OCI-LY7 (cell line): Measurements from ENCODE around the gene NFYC. TPM values are rescaled to one million over a fixed set of nuclear protein-coding genes. Genes with fewer than 3 reads are reported as not detected.

Experiments used
- BruUV-seq: library from RNA; stranded (reverse); fragments of 400-500 nt; replicated peaks from 2 replicates; lab custom pipeline; 2021; lab: Mats Ljungman, UMichigan
- CTCF ChIA-PET: fragments of 300-600 bp; sonication (Branson Sonifier 250); formaldehyde crosslinking; loops from one replicate; lab custom pipeline; 2022; ENCODE audit warnings: antibody characterized with exemption; ENCODE audit not compliant: unreplicated experiment; lab: Charles Lee
- POLR2A ChIA-PET: fragments of 300-600 bp; sonication (Branson Sonifier 250); formaldehyde crosslinking; loops from one replicate; lab custom pipeline; 2022; ENCODE audit warnings: antibody characterized with exemption; lab: Charles Lee
- DNase-seq: peaks from one replicate; pipeline ENCODE4 v3.0.0-alpha.2; 2015; ENCODE audit warnings: low spot score
- H2AFZ ChIP-seq: fragments of 200-600 bp; sonication (generic), shearing (Covaris generic); 2 replicates; pipeline ENCODE4 v1.6.1; 2014; ENCODE audit warnings: mild to moderate bottlenecking, antibody characterized with exemption, low read length, moderate library complexity
- H3K27ac ChIP-seq: fragments of 200-600 bp; sonication (generic); 2 replicates; pipeline ENCODE4 v1.5.1; 2014; ENCODE audit warnings: mixed run types, low read depth, mild to moderate bottlenecking, moderate library complexity, low read length, inconsistent platforms; ENCODE audit not compliant: poor library complexity, severe bottlenecking
- H3K36me3 ChIP-seq: fragments of 200-600 bp; sonication (generic); 2 replicates; pipeline ENCODE4 v1.6.1; 2014; ENCODE audit warnings: mild to moderate bottlenecking, antibody characterized with exemption, low read length, moderate library complexity, mixed read lengths; ENCODE audit not compliant: insufficient read depth
- H3K4me1 ChIP-seq: fragments of 200-600 bp; sonication (generic); 2 replicates; pipeline ENCODE4 v1.5.1; 2014; ENCODE audit warnings: mild to moderate bottlenecking, low read length; ENCODE audit not compliant: insufficient read depth, poor library complexity, severe bottlenecking
- H3K4me2 ChIP-seq: fragments of 200-600 bp; sonication (generic); 2 replicates; pipeline ENCODE4 v1.6.1; 2014; ENCODE audit warnings: mild to moderate bottlenecking, low read length
- H3K4me3 ChIP-seq: fragments of 200-600 bp; sonication (generic); 2 replicates; pipeline ENCODE4 v1.5.1; 2014; ENCODE audit warnings: mild to moderate bottlenecking, low read depth, low read length; ENCODE audit not compliant: poor library complexity, severe bottlenecking
- H3K79me2 ChIP-seq: fragments of 200-600 bp; sonication (generic); 2 replicates; pipeline ENCODE4 v1.6.1; 2016; ENCODE audit warnings: low read depth, mild to moderate bottlenecking, low read length, moderate library complexity, mixed read lengths; ENCODE audit not compliant: insufficient read depth
- H3K9me2 ChIP-seq: fragments of 200-600 bp; sonication (generic); 2 replicates; pipeline ENCODE4 v1.6.1; 2016; ENCODE audit warnings: mild to moderate bottlenecking, low read length, mixed read lengths; ENCODE audit not compliant: insufficient read depth
- H3K9me3 ChIP-seq: fragments of 200-600 bp; sonication (generic); 2 replicates; pipeline ENCODE4 v1.6.1; 2014; ENCODE audit warnings: mild to moderate bottlenecking, mixed run types, low read length, mixed read lengths
- H4K20me1 ChIP-seq: fragments of 200-600 bp; sonication (generic); 2 replicates; pipeline ENCODE4 v1.6.1; 2014; ENCODE audit warnings: mild to moderate bottlenecking, antibody characterized with exemption, low read length, moderate library complexity, mixed read lengths; ENCODE audit not compliant: insufficient read depth
- CTCF ChIP-seq: fragments of 200-600 bp; sonication (generic); conservative IDR thresholded peaks from 2 replicates; pipeline ENCODE4 v1.5.1; 2014; ENCODE audit warnings: mild to moderate bottlenecking, antibody characterized with exemption, low read length, moderate library complexity, mixed read lengths
- EZH2phosphoT487 ChIP-seq: fragments of 200-600 bp; sonication (generic); IDR thresholded peaks from 2 replicates; pipeline ENCODE4 v1.6.1; 2018; ENCODE audit warnings: low read depth, borderline replicate concordance, mild to moderate bottlenecking, mixed run types, antibody characterized with exemption, low read length, moderate library complexity, mixed read lengths
- intact Hi-C: fragments of 100-400 bp; cut with micrococcal nuclease; formaldehyde crosslinking; loops from one replicate; pipeline ENCODE4 v1.10.0; 2022; ENCODE audit not compliant: unreplicated experiment
- total RNA-seq, 2 experiments: library from RNA; depleted of rRNA in 1 of 2; stranded (reverse); fragments of >200 nt in 1 of 2; shearing (Covaris generic) in 1 of 2; gene quantifications; 2 replicates each; pipeline ENCODE4 v1.2.3, GENCODE V29; 2014 to 2022

Gene NFYC
- total RNA-seq, 2 experiments from 2014 or later: 39.1 to 71.0 TPM

GRCh38 chr1:40676501-40676900 lies 15.0 kb upstream of the NFYC start:
- BruUV-seq: no TSS peak
- Histone ChIP-seq H3K36me3 (no peaks in the 10 kb centered on the region), H3K4me3 (no peak overlapping the region), H3K9me3 (no peaks in the 10 kb centered on the region), H4K20me1 (no peaks in the 10 kb centered on the region), H3K4me1 (no peaks in the 10 kb centered on the region), H3K4me2 (no peak overlapping the region), H3K27ac (no peak overlapping the region), H2AFZ (no peak overlapping the region), H3K79me2 (no peaks in the 10 kb centered on the region), H3K9me2 (no peaks in the 10 kb centered on the region)
- no peak for DNase-seq
- TF ChIP-seq CTCF (no peak), EZH2phosphoT487 (no peak)
- POLR2A ChIA-PET: interaction anchor here (0.6 kb wide), 1 partner anchor 53 kb away, joined by 3 read pairs; no protein-coding TSS in a partner anchor
- CTCF ChIA-PET: no interaction called here
- intact Hi-C loops: no loop called here

GRCh38 chr1:40679165-40679953 lies 12.1 kb upstream of the NFYC start:
- H3K4me3 ChIP-seq: no peak overlapping the region
- no peaks in the 10 kb centered on the region for H3K79me2 ChIP-seq
- BruUV-seq: no TSS peak
- H3K4me2 ChIP-seq: no peak overlapping the region
- no peak for DNase-seq
- POLR2A ChIA-PET: interaction anchor here (0.6 to 3.2 kb wide), 3 partner anchors 8 to 16 kb away, joined by 3 to 11 read pairs (median 7); partner anchors contain the start of gene NFYC
- H3K4me1 ChIP-seq: no peaks in the 10 kb centered on the region
- no peak overlapping the region for H3K27ac ChIP-seq
- no peaks in the 10 kb centered on the region for H3K9me3 ChIP-seq
- no peaks in the 10 kb centered on the region for H3K9me2 ChIP-seq
- intact Hi-C loops: no loop called here
- H4K20me1 ChIP-seq: no peaks in the 10 kb centered on the region
- H2AFZ ChIP-seq: no peak overlapping the region
- CTCF ChIA-PET: no interaction called here
- H3K36me3 ChIP-seq: no peaks in the 10 kb centered on the region
- no peak for TF ChIP-seq EZH2phosphoT487
- TF ChIP-seq CTCF: no peak

DNA sequence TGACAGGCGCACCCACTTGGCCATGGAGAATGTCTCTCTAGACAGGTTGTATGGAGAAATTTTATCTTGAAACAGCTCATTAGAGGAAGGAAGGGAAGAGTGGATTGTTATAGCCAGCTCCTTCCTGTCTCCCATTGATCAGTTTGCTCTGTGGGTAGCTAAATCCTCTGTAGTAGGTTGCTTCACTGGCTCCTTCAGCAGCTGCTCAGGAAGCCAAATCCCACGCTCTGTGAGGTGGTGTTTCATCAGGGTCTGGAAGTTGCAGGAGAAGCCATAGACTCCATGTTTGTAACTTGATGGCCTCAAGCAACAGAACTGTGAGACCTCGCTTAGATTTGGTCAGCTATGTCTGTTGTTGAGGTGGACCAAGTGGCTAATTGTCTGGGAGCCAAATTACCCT lies 6.8 kb upstream of the NFYC start:
- no peak overlapping the region for H3K27ac ChIP-seq
- no peak for TF ChIP-seq EZH2phosphoT487
- TF ChIP-seq CTCF: no peak
- POLR2A ChIA-PET: interaction anchor here (1.2 kb wide), 1 partner anchor 19 kb away, joined by 5 read pairs; the partner anchor contains the start of gene RIMS3
- no TSS peak for BruUV-seq
- peaks cover 1% of the 10 kb centered on the region for H3K4me1 ChIP-seq
- H4K20me1 ChIP-seq: no peaks in the 10 kb centered on the region
- no peak overlapping the region for H2AFZ ChIP-seq
- H3K9me3 ChIP-seq: no peaks in the 10 kb centered on the region
- intact Hi-C loops: no loop called here
- H3K36me3 ChIP-seq: peaks cover 29% of the 10 kb centered on the region
- CTCF ChIA-PET: no interaction called here
- no peak for DNase-seq
- H3K4me2 ChIP-seq: no peak overlapping the region
- H3K9me2 ChIP-seq: no peaks in the 10 kb centered on the region
- no peak overlapping the region for H3K4me3 ChIP-seq
- peaks cover 7% of the 10 kb centered on the region for H3K79me2 ChIP-seq
